Fibroblast of lung (primary cell): ENCODE results near the gene FGFBP1.

Source experiments
- CTCF ChIP-seq, 2 donors: IDR thresholded peaks in 1 of 2; conservative IDR thresholded peaks in 1 of 2; 1 replicate in 1 of 2; 2 replicates in 1 of 2; pipeline ENCODE4 v1.5.1; 2011 to 2012; ENCODE audit warnings: low read length in 2 of 2, control low read depth in 1 of 2, inconsistent platforms in 1 of 2, low read depth in 1 of 2, mild to moderate bottlenecking in 1 of 2
- EZH2 ChIP-seq: IDR thresholded peaks from 2 replicates; pipeline ENCODE4 v1.5.1; 2012; ENCODE audit warnings: low read length, control low read depth, mild to moderate bottlenecking; ENCODE audit errors: missing control alignments

- no peak for TF ChIP-seq CTCF (conservative IDR thresholded peaks at IDR 0.05 in 1 of 2, IDR thresholded peaks at IDR 0.05 in 1 of 2; ENCODE audit: low read depth in 1 of 2, low read length in 2 of 2)
- TF ChIP-seq EZH2: no peak
Observed at GRCh38 chr4:15910155-15910940, 28.2 kb downstream of the FGFBP1 start.
